Hippocampal formation (tissue), 2 donors: ENCODE data around the gene FSTL5.
A peak's percentile ranks its signal among the peaks of the same experiment; 100 is the strongest.
"Not testable (repeated sequence)": the region's sequence is repeated elsewhere in the genome, so short reads cannot be mapped to it uniquely, and the experiment has no call there.

ENCODE experiments used
- DNase-seq, 2 donors: peaks; one replicate each; lab custom pipeline; 2025; lab: John Stamatoyannopoulos, UW

Gene FSTL5

GRCh38 chr4:162163892-162164759, at the start of gene FSTL5:
Gene FSTL5 (minus strand): TSS chr4:162164000. CDS start chr4:162111396, 52,604 bp downstream.
- peak; percentile 43 to 56 for DNase-seq

- DNase-seq = no peak
Measured at GRCh38 chr4:162209706-162210105, 45.9 kb upstream of the FSTL5 start.

GRCh38 chr4:162203478-162203877, 39.7 kb upstream of the FSTL5 start:
- DNase-seq = not testable (repeated sequence)

- no peak for DNase-seq
Measured at GRCh38 chr4:162201673-162202072, 37.9 kb upstream of the FSTL5 start.

- DNase-seq = no peak
Measured at GRCh38 chr4:162170509-162170908, 6.7 kb upstream of the FSTL5 start.

- no peak for DNase-seq
Measured at GRCh38 chr4:162164906-162165510, 1.2 kb upstream of the FSTL5 start.

GRCh38 chr4:162162672-162163071, 1.1 kb downstream of the FSTL5 start:
- DNase-seq = no peak

- no peak for DNase-seq
Measured at GRCh38 chr4:162157241-162157640, 6.6 kb downstream of the FSTL5 start.

- DNase-seq = no peak
Measured at GRCh38 chr4:162154862-162155540, 8.8 kb downstream of the FSTL5 start.

- DNase-seq = peak in 1 of 2 donors; percentile 34
Measured at GRCh38 chr4:162151850-162152249, 11.9 kb downstream of the FSTL5 start.

- no peak for DNase-seq
Measured at GRCh38 chr4:162151386-162151785, 12.4 kb downstream of the FSTL5 start.

- DNase-seq = no peak
Measured at GRCh38 chr4:162149644-162150043, 14.2 kb downstream of the FSTL5 start.

- DNase-seq = no peak
Measured at GRCh38 chr4:162140051-162140683, 23.6 kb downstream of the FSTL5 start.

- DNase-seq = no peak
Measured at GRCh38 chr4:162139412-162139811, 24.4 kb downstream of the FSTL5 start.

GRCh38 chr4:162131256-162131655, 32.5 kb downstream of the FSTL5 start:
- no peak for DNase-seq

- DNase-seq = no peak
Measured at GRCh38 chr4:162126729-162127128, 37.1 kb downstream of the FSTL5 start.

- DNase-seq = no peak
Measured at GRCh38 chr4:162117051-162117450, 46.7 kb downstream of the FSTL5 start.

GRCh38 chr4:162116095-162116779, 47.6 kb downstream of the FSTL5 start:
- no peak for DNase-seq

GRCh38 chr4:162115333-162115732, 48.5 kb downstream of the FSTL5 start:
- DNase-seq = no peak

- DNase-seq = no peak
Measured at GRCh38 chr4:162111078-162111477, 52.7 kb downstream of the FSTL5 start.

- DNase-seq = no peak
Measured at GRCh38 chr4:162104459-162105124, 59.2 kb downstream of the FSTL5 start.
